AG04450 (cell line): ENCODE measurements around the gene PIM3. TPM values are rescaled to one million over a fixed set of nuclear protein-coding genes. Genes with fewer than 3 reads are reported as not detected.

Experiments used
- CTCF ChIA-PET: fragments of 300-600, 350-600 bp; formaldehyde crosslinking; extraction: SDS; loops from one replicate; lab custom pipeline; 2022; ENCODE audit warnings: antibody characterized with exemption, inconsistent platforms; lab: Charles Lee
- POLR2A ChIA-PET: fragments of 350-600 bp; formaldehyde crosslinking; extraction: SDS; loops from one replicate; lab custom pipeline; 2021; ENCODE audit warnings: antibody characterized with exemption, inconsistent platforms; lab: Yijun Ruan, JAX
- DNase-seq: peaks from one replicate; pipeline ENCODE4 v3.0.0-alpha.2; 2011; ENCODE audit warnings: low read depth, low spot score
- H3K27ac ChIP-seq: one replicate; pipeline ENCODE4 v1.5.1; 2012; ENCODE audit warnings: low read depth, low read length, control low read depth
- H3K27me3 ChIP-seq: one replicate; pipeline ENCODE4 v1.6.0; 2012; ENCODE audit warnings: low read length; ENCODE audit not compliant: control insufficient read depth, insufficient read depth
- H3K4me3 ChIP-seq: 2 replicates; pipeline ENCODE4 v1.5.1; 2011; ENCODE audit warnings: mild to moderate bottlenecking, low read depth, low read length, control low read depth
- H3K9me3 ChIP-seq: 2 replicates; pipeline ENCODE4 v1.5.1; 2012; ENCODE audit warnings: low read length; ENCODE audit not compliant: control insufficient read depth, insufficient read depth
- CTCF ChIP-seq: IDR thresholded peaks from 2 replicates; pipeline ENCODE4 v1.5.1; 2011; ENCODE audit warnings: low read depth, low read length, control low read depth, inconsistent platforms
- polyA plus RNA-seq: library from polyadenylated mRNA; depleted of rRNA; stranded (reverse); fragments of >200 nt; gene quantifications from 2 replicates; pipeline ENCODE4 v1.2.3, GENCODE V29; 2011

PIM3 gene
- polyA plus RNA-seq, 1 experiment = 6.1 TPM

GRCh38 chr22:49937758-49938564 lies 22.6 kb upstream of the PIM3 start:
- DNase-seq = no peak
- H3K27ac ChIP-seq = no peak overlapping the region
- no peak overlapping the region for H3K4me3 ChIP-seq
- ChIA-PET CTCF (no interaction called here), POLR2A (interaction anchor here (0.6 to 2.1 kb wide), 2 partner anchors 24 to 141 kb away, joined by 12 to 20 read pairs; partner anchors contain the start of gene PIM3)
- H3K27me3 ChIP-seq = no peaks in the 10 kb centered on the region
- peaks cover 6% of the 10 kb centered on the region; the same call in 1 of the 2 replicates for H3K9me3 ChIP-seq
- no peak for TF ChIP-seq CTCF

- peaks cover 6% of the 10 kb centered on the region; the same call in 1 of the 2 replicates for H3K9me3 ChIP-seq
- H3K4me3 ChIP-seq = no peak overlapping the region
- H3K27ac ChIP-seq = no peak overlapping the region
- TF ChIP-seq CTCF = no peak
- POLR2A ChIA-PET = no interaction called here
- CTCF ChIA-PET = no interaction called here
- DNase-seq = no peak
- H3K27me3 ChIP-seq = no peaks in the 10 kb centered on the region
These were observed 21.9 kb upstream of the PIM3 start for GRCh38 chr22:49938565-49939136.

GRCh38 chr22:49941507-49942316 lies 18.9 kb upstream of the PIM3 start:
- H3K27ac ChIP-seq = no peak overlapping the region
- TF ChIP-seq CTCF = no peak
- no peak for DNase-seq
- H3K4me3 ChIP-seq = no peak overlapping the region
- ChIA-PET CTCF (no interaction called here), POLR2A (no interaction called here)
- H3K27me3 ChIP-seq = no peaks in the 10 kb centered on the region
- H3K9me3 ChIP-seq = peaks cover 6% of the 10 kb centered on the region; the same call in 1 of the 2 replicates

- Histone ChIP-seq H3K27me3 (no peaks in the 10 kb centered on the region), H3K27ac (no peak overlapping the region), H3K4me3 (no peak overlapping the region), H3K9me3 (peaks cover 6% of the 10 kb centered on the region; the same call in 1 of the 2 replicates)
- DNase-seq = no peak
- no peak for TF ChIP-seq CTCF
- ChIA-PET CTCF (no interaction called here), POLR2A (interaction anchor here (0.7 kb wide), 1 partner anchor 10 kb away, joined by 3 read pairs; no protein-coding TSS in a partner anchor)
These were observed 17.8 kb upstream of the PIM3 start for GRCh38 chr22:49942565-49943404.
